NCI-H1694 treated with DMSO at 0.1 percent for 48 hours (cell line): ENCODE measurements around the gene ZNF205.

Source experiments
- DNase-seq: peaks from one replicate; lab custom pipeline; 2025; lab: John Stamatoyannopoulos, UW

Gene ZNF205

DNA sequence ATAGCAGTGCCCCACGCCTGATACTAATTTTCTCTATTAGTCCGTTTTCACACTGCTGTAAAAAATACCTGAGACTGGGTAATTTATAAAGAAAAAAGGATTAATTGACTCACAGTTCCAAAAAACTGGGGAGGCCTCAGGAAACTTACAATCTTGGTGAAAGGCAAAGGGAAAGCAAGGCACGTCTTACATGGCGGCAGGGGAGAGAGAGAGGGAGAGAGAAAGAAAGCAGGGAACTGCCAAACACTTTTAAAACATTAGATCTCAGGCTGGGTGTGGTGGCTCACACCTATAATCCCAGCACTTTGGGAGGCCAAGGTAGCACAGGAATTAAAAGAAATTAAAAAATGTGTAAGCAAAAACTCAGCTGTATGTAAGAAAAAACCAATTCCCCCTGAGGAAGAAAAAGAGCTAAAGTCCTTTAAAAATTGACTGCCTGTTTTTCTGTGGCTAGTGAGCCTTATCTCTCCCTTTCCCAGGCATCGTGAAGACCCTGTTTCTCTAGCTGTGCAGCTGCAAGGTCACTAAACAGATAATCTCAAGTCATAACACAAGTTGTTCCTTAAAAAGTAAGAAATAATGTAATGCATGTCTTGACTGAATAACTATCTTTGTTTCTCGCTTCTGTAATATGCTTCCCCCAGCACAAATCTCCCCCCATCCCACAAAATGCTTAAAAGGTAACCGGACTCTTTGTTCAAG is 27.3 kb upstream of the ZNF205 start:
- no peak for DNase-seq

- no peak for DNase-seq
These were observed 26.4 kb upstream of the ZNF205 start for GRCh38 chr16:3085868-3086595.

DNA sequence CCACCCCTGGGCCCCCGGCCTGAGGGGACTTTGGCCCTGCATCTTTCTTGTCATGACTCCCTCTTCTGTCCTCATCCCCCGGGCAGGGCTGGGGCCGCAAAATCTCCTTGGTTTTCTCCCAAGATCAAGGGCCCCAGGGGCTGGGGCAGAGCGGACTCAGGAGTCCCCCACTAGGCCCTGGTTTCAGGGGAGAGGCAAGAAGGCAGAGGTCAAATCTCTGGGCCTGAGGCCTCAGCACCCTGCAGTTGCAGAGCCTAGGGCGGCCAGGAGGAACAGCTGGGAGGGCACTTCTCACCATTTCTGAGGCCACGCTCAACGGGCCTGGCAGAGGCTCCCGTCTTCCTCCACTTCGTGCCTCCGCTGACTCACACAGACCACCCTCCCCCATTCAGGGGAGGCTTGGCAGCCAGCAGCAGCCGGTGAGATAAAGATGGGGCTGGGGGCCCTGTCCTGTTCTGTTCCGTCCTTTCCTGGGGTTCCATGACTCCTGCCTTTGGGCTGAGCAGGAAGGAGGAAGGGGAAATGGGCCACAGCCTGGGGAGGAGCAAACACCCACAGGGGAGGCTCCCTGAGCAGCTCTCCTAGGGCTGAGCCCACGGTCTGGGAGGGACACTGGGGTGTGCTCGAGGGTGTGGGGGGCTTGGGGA is 25.7 kb upstream of the ZNF205 start:
- DNase-seq, result no peak

- no peak for DNase-seq
These were observed 24.8 kb upstream of the ZNF205 start for GRCh38 chr16:3087243-3088235.

DNA sequence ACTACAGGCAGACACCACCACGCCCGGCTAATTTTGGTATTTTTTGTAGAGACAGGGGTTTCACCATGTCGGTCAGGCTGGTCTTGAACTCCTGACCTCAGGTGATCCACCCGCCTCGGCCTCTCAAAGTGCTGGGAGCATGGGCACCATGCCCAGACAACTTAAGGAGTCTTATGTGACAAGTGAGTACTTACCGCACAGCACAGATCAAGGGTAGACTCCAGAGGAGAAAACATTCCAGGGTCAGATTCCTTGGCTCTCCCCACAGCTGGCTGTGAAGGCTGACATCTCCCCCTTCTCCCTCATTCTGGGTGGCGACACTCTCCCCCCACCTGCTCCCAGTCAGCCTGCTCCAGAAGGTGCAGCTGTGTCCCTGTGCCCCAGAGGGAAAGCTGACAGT is 23.9 kb upstream of the ZNF205 start:
- no peak for DNase-seq

DNA sequence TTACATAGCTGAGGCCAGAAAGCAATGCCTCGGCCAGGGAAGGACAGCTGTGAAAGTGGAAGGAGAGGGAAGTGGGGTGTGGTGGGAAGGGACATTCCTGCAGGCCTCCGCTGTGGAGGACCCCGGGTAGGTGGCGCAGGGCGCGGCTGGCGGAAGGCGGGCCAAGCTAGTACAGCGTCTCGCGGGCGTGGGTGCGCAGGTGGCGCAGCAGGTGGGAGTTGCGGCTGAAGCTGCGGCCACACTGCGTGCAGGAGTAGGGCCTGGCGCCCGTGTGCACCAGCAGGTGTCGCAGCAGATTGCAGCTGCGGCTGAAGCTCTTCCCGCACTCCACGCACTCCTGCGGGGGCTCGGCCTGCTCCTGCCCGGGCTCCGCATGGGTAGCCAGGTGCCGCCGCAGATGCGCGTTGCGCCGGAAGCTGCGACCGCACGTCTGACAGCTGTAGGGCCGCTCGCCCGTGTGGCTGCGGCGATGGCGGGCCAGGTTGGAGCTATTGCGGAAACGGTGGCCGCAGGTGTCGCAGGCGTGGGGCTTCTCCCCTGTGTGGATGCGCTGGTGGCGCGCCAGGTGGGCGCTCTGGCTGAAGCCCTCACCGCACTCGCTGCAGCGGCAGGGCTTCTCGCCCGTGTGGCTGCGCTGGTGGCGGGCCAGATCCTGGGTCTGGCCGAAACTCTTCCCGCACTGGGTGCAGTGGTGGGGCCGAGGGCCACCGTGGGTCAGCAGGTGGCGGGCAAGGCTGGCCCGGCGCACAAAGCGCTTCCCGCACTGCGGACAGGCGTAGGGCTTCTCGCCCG is 23.3 kb upstream of the ZNF205 start:
- DNase-seq, result no peak

DNA sequence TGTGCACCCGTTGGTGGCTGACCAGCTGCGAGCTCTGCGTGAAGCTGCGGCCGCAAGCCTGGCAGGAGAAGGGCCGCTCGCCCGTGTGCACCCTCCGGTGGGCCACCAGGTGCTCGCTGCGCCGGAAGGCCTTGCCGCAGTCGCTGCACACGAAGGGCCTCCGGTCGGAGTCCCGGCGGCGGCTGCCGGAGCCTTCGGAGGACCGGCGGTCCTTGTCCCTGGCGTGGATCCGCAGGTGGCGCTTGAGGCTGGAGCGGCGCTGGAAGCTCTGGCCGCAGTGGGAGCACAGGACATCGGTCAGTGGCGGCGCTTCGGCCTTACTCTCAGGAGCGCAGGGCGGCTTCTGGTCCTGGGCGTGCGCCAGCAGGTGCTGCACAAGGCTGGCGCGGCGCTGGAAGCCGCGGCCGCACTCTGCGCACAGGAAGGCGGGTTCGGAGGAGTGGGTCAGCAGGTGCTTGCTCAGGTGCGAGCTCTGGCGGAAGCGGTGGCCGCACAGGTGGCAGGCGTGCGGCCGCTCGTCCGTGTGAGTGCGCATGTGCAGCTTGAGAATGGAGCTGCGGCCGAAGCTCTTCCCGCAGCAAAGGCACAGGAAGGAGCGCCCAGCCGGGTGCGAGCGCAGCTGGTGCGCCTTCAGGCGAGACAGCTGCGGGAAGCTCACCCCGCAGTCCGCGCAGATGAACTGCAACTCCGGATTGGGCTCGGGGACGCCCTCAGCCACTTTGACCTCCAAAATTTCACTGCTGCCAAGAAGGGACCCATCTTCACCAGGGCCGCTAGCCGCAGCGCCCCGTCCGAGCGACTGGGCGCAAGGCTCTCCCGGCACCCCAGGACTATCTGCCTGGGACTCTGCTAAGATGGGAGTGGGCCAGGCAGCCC is 22.4 kb upstream of the ZNF205 start:
- no peak for DNase-seq

DNA sequence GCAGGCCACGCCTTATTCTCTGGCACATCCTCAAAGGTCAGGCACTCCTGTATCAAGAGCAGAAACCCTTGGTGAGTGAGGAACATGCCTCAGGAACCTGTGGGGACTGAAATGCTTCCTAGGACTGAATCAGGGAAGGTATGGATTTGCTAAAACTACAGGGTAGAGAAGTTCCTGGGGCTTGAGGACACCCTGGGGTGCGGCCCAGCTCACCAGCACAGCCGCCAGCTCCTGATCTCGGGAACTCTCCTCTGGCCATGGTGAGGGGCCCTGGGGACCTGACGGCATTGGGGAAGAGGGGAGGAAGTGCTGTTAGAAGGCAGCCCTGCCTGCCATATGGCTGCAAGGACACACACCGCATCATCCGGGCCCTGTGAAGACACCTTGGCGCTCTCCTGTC is 20.8 kb upstream of the ZNF205 start:
- no peak for DNase-seq

DNA sequence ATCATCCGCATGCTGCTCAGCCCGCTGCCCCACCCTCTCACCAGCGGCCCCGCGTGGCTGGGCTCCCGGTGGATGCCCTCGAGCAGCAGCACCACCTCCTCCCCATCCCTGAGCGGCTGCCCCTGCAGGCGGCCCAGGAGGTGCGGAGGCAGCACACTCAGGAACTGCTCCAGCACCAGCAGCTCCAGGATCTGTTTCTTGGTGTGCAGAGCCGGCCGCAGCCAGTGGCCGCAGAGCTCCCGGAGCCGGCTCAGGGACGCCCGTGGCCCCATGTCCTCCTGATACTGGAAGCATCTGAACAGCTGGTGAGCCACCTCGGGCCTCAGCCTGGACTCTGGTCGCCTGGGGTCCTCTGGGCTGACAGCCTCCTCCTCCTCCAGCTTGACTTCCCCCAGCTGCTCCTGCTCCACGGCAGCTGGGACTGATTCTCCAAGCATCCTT is 19.9 kb upstream of the ZNF205 start:
- DNase-seq, result no peak

DNA sequence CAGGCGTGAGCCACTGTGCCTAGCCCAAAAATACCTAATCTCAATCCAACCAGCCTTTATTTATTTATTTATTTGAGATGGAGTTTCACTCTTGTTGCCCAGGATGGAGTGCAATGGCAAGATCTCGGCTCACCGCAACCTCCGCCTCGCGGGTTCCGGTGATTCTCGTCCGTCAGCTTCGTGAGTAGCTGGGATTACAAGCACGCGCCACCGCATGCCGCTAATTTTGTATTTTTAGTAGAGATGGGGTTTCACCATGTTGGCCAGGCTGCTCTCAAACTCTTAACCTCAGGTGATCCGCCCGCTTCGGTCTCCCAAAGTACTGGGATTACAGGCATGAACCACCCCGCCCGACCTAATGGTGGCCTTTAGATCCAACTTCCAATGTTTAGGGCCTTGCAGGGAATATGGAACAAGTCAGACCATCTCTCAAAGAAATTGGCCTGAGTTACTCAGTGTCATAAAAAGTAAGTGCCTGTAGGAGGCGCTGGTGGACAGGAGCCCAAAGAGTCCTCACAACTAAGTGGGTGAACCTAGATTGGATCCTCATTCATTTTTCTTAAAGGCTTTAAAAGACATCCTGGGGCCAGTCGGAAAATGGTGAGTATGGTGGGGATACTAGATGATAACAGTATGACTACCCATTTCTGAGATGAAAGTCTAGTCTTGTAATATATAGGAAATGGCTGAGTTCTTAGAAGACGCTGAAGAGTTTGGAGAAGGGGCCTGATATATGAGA is 17.9 kb upstream of the ZNF205 start:
- DNase-seq, result peak; percentile 45

DNA sequence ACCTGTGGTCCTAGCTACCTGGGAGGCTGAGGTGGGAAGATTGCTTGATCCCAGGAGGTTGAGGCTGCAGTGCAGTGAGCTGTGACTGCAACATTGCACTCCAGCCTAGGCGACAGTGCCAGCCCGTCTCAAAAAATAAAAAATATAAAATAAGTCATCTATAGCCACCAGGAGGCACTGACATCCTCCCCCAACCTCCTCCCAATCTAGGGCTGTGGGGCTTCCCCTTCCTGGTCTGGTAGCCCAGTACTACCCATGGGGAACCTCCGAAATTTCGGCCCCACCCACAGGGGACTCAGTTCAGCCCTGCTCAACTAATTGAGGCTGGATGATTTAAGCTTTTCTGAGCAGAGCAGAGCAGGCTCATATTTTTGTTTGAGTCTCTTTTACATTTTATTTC is 16.5 kb upstream of the ZNF205 start:
- no peak for DNase-seq

DNA sequence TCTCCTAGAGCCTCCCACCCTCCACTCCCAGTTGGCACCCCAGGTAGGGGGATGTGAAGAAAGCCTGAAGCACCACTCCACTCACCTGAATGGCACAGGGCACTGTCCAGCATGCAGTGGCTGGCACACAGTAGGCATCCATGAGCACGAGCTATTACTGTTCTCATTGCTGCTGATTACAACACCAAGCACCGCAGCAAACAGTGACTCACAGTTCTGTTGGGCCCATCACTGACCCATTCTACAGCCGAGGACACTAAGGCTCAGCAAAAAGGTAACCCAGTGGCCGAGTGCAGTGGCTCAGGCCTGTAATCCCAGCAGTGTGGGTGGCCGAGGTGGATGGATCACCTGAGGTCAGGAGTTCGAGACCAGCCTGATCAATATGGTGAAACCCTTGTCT is 16.0 kb upstream of the ZNF205 start:
- DNase-seq, result no peak

DNA sequence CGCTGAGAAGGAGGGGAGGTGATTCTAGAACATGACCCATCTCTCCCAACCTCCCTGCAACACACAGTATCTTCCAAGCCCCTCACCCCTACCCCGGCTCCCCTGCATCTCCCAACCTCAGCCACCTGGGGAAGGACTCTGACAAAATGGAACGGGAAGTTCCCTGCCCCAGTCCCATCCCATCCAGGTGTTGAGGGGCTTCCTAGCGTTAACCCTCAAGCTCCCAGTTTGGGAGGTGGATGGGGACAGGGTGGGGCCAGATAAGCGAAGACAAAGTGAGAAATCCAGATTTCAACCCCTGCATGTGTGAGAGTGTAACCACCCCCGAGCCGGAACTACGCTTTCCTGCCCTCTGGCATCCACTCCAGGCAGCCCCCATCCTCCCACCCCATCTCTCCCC is 15.1 kb upstream of the ZNF205 start:
- DNase-seq, result no peak

DNA sequence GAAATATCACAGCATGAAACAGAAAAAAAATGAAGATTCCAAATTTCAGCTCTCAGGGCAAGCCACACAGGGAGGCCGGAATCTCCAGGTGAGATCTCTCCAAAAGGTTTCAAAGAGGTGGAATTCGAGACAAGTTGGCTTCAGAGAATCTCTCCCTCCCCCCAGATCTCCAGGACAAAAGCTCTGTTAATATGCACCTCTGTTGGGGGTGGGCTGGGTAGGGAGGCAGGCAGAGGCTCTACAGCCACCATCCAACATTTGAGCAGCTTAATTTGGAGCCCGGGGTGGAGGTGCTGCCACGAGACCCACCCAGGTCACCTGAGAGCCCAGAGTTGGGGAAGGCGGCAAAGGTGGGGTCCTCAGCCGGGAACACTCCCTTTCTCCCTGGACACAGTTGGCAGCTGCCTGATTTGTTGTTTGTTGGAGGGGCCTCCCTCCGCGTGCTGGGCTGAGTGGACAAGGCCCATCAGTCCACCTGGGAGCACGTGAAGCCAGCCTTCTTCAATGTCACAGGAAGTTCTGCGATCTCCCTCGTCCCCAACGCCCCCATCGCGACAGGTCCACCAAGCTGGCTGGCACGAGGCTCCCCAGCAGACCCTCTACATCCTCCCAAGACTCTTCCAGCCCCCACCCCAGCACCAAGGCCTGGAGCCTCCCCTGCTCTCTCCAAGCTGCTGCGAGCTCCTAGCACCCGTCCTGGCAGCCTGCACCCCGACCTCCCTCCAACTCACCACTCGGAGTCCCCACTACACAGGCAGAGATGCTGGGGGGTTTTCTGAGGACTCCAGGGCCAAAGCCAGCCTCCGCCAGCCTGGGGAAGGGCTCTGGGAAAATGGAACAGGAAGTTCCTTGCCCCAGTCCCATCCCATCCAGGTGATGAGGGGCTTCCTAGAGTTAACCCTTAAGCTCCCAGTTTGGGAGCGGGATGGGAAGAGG is 13.7 kb upstream of the ZNF205 start, which contains the start of gene ZSCAN10:
Gene ZSCAN10 (minus strand): TSS at position 836 of the 936 bp plus-strand sequence. CDS start 6,357 bp downstream, outside the sequence.
- DNase-seq, result no peak

DNA sequence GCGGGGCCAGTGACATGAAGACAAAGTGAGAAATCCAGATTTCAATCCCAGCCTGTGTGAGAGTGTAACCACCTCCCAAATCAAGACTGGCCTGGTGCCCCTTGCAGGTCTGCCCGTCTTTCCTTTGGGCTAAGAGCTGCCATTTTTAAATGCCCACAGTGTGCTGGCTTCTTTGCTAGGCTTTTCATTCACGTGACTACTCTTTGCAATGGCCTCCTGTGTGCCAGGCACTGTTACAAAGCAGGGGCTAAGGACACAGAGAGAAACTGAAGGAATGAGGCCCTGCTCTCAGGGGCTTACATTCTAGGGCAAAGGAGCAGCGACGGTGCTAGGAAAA is 13.0 kb upstream of the ZNF205 start:
- no peak for DNase-seq

- DNase-seq, result no peak
These were observed 12.5 kb upstream of the ZNF205 start for GRCh38 chr16:3099732-3100499.

- peak; percentile 29 for DNase-seq
These were observed 11.2 kb upstream of the ZNF205 start for GRCh38 chr16:3101018-3101840.
